Esophagus squamous epithelium (tissue), 4 donors: ENCODE results near the gene TAF1L.
"Not testable (repeated sequence)": the region's sequence is repeated elsewhere in the genome, so short reads cannot be mapped to it uniquely, and the experiment has no call there.

ENCODE experiments used
- CTCF ChIP-seq, 6 experiments: fragments of 450-650 bp in 4 of 6; fragments of 200-600 bp in 2 of 6; sonication (generic) in 2 of 6; IDR thresholded peaks; one replicate each; pipeline ENCODE4 v1.5.1; 2016 to 2019; ENCODE audit warnings: antibody characterized with exemption in 6 of 6, mild to moderate bottlenecking in 4 of 6, moderate library complexity in 4 of 6
- POLR2A ChIP-seq, 4 donors: fragments of 450-650 bp; IDR thresholded peaks; one replicate each; pipeline ENCODE4 v1.6.1; 2017; ENCODE audit warnings: antibody characterized with exemption in 4 of 4, mild to moderate bottlenecking in 4 of 4, moderate library complexity in 3 of 4

- TF ChIP-seq CTCF, POLR2A (IDR thresholded peaks at IDR 0.05): not testable (repeated sequence)
Observed at GRCh38 chr9:32599021-32599420, 36.4 kb downstream of the TAF1L start.
